HG03565 (cell line): ENCODE data around the gene NUP62.
"Not testable (repeated sequence)": the region's sequence is repeated elsewhere in the genome, so short reads cannot be mapped to it uniquely, and the experiment has no call there.

Experiments used
- ATAC-seq: cut with Tn5 transposase; IDR thresholded peaks from one replicate; pipeline ENCODE4 v1.9.1; 2021; ENCODE audit warnings: mild to moderate bottlenecking, moderate library complexity; ENCODE audit not compliant: unreplicated experiment

The NUP62 gene

DNA sequence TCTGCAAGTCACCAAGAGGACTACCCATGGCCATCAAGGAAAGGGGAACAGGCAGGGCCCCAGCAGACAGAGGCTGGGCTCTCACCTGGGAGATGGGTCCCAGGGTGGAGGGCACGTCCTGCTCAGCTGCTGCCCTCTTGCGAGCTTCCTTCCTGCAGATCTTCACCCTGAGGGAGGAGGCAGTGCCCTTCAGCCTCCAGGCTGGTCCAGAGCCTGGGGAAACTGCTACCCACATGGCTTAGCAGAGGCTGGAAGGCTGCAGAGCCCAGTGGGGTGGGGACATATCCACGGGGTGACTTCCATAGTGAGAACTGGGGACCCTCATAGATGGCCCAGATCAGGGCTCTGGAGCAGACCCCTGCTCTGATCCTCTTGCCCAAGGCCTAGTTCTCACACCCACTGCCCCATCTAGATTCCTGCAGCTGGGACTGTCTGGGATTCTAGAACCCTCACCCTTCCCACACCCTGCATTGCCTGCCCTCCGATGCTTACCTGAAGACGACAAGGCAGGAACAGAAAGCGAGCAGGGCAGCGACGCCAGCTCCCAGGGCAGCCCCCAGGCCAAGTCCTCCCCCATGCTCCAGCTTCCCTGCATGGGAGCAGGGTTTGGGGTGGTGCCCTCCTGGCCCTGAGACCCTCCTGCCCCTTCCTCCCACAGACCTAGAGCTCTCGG is 22.6 kb upstream of the NUP62 start:
- no peak for ATAC-seq

DNA sequence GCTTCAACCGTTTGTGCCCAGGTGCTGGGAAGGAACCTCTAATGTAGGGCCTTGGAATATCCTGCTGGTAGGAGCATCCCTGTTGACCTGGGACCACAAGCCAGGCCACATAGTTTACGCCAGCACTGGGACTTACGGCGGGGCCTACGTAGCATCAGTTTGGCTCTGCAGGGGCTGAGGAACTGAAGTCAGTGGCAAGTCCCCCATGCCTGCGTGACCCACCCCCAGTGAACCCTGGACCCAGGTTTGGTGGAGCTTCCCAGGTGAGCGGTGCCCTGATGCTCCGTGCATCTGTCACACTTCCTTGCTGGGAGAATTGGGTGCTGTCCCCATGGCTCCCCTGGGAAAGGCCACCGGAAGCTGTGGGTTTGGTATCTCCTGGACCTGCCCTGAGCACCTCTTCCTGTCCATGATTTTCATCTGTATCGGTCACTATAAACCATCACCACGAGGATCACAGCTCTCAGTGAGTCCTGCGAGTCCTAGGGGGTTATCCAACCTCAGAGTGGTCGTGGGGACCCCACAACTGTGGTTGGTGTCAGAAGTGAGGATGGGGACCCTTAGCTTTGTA is 21.7 kb upstream of the NUP62 start:
- ATAC-seq: no peak

DNA sequence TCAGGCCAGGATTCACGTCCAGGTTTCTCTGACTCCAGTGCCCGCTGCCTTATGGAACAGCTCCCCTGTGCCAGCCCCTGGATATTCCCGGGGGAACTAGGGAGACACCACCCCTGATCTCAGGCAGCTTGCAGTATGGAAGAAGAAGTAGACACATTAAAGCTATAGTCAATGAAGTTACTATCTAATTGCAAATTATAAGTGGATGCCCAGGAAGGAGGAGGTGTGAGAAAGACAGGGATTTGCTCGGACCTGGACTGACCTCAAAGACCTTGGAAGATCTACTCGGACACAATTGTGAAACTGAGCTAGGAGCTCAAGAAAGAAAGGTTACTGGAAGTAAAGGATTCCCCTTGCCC is 21.3 kb upstream of the NUP62 start:
- ATAC-seq: no peak

DNA sequence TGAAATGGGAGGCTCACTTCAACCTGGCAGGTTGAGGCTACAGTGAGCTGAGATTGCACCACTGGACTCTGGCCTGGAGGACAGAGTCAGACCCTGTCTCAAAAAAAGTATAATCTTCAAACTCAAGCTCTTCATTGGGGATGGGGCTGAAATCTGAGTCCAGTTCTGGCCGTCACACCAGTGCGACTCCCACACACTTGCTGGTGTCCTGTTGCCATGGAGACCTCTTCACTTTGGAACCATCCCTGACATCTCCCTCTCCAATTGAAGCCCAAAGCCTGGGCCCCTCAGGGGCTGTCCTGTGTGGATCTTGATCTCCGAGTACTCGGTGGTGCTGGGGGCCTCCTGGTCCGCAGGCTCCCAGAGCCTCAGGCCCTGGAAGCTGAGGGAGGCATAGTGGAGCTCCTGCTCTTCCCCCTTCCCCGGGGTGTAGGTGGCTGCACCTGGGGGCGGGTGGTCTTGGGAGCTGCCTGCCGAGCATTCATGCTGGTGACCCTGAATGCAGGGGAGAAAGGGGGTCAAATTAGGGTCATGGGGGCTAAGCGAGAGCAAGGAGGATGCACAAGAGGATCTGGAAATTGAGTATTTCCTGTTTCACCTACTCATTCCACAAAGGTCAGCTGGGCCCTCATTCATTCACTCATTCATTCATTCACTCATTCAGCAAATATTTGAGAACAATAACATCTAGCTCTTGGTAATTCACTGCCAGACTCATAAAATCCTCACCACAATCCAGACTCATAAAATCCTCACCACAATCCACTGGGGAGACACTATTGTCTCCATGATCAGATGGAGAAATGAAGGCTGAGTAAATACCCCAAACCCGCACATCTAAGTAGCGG is 20.7 kb upstream of the NUP62 start:
- no peak for ATAC-seq

DNA sequence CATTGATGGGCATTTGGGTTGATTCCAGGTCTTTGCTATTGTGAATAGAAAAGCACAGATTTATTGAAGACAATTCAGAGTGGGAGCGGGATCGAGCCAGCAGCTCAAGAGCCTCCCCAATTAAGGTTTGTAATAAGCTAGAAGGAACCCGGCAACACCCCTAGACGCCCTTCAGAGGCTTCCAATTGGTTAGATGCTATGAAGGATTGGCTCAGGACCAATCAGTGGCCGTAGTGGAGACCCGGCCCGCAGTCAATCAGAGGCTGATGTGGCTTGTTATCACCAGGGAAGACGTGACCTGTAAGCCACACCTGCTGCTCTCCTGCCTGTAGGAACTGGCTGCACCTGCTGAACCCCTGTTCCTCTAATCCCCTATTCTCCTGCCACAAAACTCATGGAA is 17.1 kb upstream of the NUP62 start:
- ATAC-seq: no peak

DNA sequence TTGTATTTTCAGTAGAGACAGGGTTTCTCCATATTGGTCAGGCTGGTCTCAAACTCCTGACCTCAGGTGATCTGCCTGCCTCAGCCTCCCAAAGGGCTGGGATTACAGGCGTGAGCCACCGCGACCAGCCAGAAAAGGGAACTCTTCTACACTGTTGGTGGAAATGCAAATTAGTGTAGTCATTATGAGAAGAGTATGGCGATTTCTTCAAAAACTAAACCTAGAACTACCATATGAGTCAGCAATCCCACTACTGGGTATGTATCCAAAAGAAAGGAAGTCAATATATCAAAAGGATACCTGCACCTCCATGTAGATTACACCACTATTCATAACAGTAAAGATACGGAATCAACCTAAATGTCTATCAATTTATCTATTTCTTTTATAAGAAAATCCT is 15.3 kb upstream of the NUP62 start:
- not testable (repeated sequence) for ATAC-seq

DNA sequence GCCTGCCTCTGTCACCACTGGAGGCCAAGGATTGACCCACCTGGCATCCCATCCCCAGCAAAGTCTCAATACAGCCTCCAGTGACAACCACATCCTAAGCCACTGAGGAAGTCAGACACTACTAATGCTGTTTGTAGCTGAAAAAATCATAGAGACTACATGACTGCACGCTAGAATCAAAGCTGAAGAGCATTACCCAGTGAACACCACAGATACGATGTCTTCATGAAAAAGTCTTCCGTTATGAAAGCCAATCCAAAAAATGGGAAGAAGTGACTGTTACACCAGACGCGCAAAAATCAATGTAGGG is 11.1 kb upstream of the NUP62 start:
- no peak for ATAC-seq

DNA sequence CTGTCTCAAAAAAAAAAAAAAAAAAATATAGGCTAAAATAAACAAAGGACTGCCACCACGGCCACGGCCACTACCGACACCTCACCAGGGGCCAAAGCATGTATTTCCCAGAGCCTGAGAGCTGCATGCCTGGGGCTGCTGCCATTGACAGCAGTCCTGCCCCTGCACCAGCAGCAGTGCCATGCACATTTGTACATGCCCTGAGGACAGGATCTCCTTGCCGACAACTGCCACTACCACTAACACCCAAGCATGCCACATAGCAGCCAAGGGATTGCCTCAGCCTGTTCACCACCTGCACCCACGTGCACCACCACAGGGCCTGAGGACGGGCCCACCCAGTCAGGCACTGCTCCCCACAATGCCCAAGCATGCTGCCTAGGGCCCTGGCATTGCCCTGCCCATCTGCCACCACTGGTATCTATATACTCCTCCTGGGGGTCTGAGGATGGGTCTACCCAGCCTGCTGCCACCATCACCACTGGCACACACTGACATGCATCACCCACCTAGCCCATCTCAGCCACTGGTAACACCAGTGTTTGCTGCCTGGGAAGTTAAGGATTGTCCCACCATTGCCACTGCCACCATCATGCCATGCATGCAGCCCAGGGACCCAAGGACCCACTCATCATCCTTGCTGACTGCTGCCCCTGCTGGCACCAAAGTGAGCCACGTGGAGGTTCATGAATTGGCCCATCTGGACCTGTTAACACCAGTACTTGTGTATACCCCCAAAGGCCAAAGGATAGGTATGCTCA is 10.6 kb upstream of the NUP62 start:
- no peak for ATAC-seq

DNA sequence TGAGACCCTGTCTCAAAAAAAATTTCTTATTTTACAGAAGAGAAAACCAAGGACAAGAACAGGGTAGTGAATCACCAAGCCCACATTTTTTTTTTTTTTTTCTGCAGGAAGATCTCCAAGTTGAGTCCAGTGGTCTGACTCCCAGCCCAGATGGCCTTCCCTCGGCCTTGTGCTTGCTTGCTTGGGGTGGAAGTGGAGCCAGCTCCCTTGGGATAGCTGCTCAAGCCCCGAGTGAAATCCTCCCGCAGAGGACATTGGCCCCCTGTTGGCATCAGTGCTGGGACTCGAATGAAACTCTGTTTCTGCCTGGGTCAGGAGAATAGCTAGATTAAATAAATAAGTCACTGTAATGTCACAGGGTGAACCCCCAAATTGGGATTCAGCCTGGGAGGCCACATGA is 9.4 kb upstream of the NUP62 start:
- ATAC-seq: no peak

DNA sequence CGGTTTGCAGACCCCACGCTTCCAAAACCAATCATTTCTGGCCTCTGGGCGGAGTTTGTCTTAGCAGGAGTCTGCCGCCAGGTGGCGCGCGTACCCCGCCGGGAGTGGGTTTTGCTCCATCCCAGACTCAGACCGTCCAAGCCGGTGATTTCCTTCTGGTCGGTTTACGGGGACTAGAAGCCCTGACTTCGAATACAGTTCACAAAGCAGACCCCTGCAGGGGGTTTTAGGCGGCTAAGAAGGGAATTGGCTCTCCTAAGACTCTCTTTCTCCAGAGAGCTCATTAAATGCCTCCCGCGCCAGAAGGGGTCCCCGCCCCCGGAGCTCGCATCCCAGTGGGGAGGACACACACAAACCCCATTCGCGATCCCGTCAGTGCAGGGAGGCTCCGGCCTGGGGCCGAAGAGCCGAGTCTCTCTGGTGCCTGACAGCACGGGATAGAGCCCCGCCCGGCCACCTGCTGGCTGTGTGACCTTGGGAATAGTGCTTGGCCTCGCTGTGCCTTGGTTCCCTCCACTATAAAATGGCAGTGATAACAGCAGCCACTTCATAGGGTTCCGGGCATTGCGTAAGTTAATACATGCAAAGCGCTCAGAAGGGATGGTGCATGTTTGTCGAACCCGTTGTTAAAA is 8.6 kb upstream of the NUP62 start:
- ATAC-seq: no peak

DNA sequence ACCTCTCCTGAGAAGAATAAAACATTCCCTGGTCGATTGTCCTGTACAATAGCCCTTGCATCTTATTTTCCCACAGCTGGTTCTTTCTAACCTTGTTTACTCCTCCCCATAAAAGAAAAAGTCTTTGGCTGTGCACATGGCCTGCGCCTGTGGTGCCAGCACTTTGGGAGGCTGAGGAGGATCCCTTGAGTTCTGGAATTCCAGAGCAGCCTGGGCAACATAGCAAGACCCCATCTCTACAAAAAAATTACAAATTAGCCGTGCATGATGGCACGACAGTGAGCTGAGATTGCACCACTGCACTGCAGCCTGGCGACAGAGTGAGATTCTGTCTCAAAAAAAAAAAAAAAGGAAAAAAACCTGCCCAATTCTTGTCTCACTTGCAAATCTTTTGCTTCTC is 7.2 kb upstream of the NUP62 start:
- ATAC-seq: no peak

DNA sequence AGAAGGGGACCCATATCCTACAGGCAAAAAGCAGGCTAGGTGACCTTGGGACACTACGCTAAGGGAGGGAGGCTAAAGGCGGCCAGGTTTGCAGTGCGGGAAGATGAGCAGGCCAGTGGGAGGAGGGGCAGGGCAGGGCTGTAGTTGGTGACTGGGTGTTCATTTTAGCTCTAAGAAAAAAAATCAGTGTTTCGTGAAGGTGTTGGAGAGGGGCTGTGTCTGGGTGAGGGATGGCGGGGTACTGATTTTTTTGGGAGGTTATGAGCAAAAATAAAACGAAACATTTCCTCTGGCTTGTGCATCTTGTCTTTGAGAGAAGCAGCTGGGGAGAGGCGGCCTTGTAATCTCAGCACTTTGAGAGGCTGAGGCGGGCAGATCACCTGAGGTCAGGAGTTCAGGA is 4.3 kb upstream of the NUP62 start:
- no peak for ATAC-seq

DNA sequence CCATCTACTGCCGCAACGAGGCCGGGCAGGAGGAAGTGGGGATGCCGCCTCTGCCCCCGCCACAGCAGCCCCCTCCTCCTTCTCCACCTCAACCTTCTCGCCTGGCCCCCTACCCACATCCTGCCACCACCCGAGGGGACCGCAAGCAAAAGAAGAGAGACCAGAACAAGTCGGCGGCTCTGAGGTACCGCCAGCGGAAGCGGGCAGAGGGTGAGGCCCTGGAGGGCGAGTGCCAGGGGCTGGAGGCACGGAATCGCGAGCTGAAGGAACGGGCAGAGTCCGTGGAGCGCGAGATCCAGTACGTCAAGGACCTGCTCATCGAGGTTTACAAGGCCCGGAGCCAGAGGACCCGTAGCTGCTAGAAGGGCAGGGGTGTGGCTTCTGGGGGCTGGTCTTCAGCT is 3.4 kb upstream of the NUP62 start:
- no peak for ATAC-seq

DNA sequence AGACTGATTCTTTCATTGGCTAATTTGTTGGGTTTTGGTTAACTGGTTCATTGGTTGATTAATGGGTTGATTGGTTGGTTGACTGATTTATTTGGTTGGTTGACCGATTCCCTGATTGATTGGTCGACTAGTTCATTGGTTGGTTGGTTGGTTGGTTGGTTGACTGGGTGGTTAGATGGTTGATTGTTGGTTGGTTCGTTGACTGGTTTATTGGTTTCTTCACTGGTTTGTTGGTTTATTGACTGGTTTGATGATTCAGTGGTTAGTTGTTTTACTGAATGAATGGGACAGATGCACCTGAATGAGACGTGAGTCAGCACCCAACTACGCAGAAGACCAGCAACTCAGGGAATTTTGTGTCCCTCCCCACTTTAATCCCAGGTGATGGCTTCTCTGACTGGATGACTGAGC is 2.7 kb upstream of the NUP62 start:
- no peak for ATAC-seq

DNA sequence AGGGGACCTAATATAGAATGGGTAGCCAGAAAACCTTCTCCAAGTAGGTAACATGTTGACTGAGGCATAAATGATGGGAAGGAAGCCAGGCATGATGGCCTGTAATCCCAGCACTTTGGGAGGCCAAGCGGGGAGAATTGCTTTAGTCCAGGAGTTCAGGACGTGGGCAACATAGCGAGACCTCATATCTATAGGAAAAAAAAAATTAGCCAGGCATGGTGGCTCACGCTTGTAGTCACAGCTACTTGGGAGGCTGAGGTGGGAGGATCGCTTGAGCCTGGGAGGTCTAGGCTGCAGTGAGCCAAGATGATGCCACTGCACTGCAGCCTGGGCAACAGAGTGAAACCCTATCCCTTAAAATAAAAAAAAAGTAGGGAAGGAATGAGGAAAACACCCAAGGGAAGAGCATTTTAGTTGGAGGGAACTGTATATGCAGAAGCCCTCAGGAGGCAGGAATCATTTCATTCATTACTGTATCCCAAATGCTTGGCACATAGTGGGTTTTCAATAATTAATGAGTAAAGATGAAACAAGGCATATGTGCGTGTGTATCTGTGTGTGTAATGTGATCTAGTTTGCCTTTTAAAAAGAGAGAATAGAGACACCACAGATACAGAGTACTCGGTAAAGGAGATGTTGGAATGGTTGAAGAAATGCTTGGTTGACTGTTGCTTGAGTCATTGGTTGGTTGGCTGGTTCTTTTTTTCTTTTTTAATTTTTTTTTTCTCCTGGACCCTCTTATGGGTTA is 2.2 kb upstream of the NUP62 start:
- ATAC-seq: no peak

DNA sequence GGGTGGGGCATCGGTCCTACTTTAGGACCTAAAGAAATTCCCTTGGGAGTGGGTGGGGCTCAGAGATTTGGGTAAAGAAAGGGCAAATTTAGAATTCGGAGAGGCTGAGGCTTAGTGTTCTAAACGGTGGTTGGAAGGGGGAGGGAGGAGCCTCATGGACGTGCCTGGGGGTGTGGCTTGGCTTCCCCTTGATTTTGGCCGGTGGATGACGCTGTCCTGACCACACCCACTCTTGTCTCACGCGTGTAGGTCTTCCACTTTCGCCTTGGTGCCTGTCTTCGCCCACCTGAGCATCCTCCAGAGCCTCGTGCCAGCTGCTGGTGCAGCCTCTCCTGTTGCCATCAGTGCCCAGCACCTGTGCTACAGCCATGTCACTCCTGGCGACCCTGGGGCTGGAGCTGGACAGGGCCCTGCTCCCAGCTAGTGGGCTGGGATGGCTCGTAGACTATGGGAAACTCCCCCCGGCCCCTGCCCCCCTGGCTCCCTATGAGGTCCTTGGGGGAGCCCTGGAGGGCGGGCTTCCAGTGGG is 1.2 kb upstream of the NUP62 start:
- ATAC-seq: no peak

DNA sequence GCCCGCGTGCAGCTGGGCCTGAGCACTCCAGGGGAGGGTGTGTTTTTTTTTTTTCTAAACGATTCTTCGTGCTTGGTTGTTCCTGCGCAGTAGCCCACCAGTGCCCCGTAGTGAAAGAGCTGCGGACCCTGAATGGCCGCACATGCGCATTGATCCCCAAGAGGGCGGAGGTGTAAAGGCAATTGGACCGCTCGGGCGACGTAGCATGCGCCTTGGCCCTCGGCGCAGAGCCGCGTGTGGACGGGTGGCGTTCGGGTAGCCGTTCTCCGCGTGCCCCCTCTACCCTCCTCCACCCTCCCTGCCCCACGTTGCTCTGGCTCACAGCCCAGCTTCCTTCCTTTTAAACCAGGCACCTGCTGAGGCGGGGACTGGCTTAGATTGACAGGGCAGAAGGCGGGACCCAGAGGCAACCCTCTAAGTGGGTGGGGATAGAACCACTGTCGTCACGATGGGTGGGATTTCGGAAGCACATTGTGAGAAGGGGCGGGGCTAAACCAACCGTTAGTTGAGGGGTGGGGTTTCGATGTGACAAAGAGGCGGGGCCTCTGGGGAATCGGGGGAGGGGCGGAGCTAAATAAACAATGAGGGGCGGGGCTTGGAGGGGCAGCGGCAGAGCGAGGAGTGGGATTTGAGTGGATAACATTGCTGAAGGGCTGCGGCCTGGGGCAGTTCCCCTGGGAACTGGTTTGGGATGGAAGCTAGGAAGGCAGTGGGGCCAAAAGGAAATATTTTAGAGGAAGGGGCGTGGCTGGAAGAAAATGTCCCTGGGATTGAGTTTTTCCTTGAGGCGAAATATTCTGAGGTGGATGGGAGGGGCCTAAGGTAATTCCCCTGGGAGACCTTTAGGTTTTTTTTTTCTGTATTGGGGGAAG is 543 bp upstream of the NUP62 start:
- ATAC-seq: peak; percentile 45

DNA sequence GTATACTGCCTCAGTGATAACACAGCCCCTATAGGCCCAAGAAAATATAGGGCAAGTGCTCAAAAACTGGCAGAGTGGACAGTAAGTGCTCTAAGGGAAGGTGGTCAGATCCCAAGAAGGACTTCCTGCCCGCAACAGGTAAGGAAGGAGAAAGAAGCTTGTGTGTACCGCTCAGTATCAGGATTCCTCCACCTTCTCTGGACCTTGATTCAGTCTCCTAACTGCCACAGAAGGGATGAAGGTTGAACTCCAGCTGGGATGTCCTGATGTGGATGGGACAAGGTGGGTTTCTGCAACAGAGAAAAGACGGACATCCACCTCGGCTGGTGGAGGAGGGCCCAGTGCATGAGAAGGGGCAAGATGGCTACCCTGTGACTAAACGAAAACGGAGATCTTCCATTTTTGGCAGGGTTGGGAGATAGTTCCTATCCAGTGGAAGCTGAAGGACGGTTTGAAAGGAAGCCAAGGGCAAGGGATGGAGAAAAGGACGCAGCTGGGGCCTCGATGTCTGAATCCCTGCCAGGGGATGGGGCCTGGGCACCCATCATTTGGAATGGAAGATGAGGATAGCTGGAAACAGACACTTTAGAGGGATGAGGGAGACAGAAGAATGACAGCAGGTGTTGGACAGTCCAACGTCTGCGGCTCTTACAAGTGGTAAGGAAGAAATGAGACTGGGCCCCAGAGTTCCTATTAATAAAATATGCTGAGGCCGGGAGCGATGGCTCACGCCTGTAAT is 1.6 kb downstream of the NUP62 start:
- ATAC-seq: no peak

DNA sequence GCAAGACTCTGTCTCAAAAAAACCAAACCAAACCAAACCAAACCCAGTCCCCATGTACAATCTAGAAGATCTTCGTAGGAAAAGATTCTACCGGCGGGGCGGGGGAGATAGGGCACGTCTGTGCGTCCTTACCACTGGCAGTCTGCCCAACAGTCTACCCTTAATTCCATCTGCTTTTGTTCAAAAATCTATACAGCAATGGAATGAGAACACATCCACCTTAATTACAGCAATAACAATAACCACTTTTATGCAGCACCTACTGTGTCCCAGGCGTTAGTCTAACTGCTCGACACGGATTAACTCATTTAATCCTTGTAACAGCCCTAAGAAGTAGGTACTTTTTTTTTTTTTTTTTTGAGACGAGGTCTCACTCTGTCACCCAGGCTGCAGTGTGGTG is 2.8 kb downstream of the NUP62 start:
- no peak for ATAC-seq
